ENCODE data around the gene CNTN4.
A peak's percentile ranks its signal among the peaks of the same experiment; 100 is the strongest.

CNTN4 gene

GRCh38 chr3:2114617-2115275 is 16.1 kb downstream of the CNTN4 start:
- no peaks in the 10 kb centered on the region for H3K27me3 Mint-ChIP-seq

GRCh38 chr3:2130726-2131125 is 32.1 kb downstream of the CNTN4 start:
- no peak overlapping the region for H3K27ac Mint-ChIP-seq
- H3K27me3 Mint-ChIP-seq, result no peaks in the 10 kb centered on the region
- DNase-seq, result no peak
- H3K4me1 Mint-ChIP-seq, result no peaks in the 10 kb centered on the region
- no peak overlapping the region for H3K4me3 Mint-ChIP-seq
- ATAC-seq, result no peak
- peaks cover 0 to 6% of the 10 kb centered on the region in 2 donors for H3K9me3 Mint-ChIP-seq

More at GRCh38 chr3:2114617-2115275, 16.1 kb downstream of the CNTN4 start:
- Mint-ChIP-seq H3K4me1 (no peaks in the 10 kb centered on the region), H3K9me3 (no peaks in the 10 kb centered on the region), H3K27ac (no peak overlapping the region), H3K4me3 (no peak overlapping the region)
- DNase-seq (no peak), ATAC-seq (no peak)

GRCh38 chr3:2133146-2133545 is 34.5 kb downstream of the CNTN4 start:
- Mint-ChIP-seq H3K27me3 (no peaks in the 10 kb centered on the region), H3K4me1 (no peaks in the 10 kb centered on the region), H3K4me3 (no peak overlapping the region), H3K9me3 (peaks cover 0 to 6% of the 10 kb centered on the region in 2 donors), H3K27ac (no peak overlapping the region)
- DNase-seq, result no peak
- no peak for ATAC-seq

GRCh38 chr3:2137651-2138050 is 39.0 kb downstream of the CNTN4 start:
- peaks cover 6 to 7% of the 10 kb centered on the region in 2 donors for H3K9me3 Mint-ChIP-seq
- H3K27ac Mint-ChIP-seq, result no peak overlapping the region
- no peaks in the 10 kb centered on the region for H3K4me1 Mint-ChIP-seq
- ATAC-seq (no peak), DNase-seq (no peak)
- no peak overlapping the region for H3K4me3 Mint-ChIP-seq
- no peaks in the 10 kb centered on the region for H3K27me3 Mint-ChIP-seq

- H3K4me3 Mint-ChIP-seq, result no peak overlapping the region
- H3K27me3 Mint-ChIP-seq, result no peaks in the 10 kb centered on the region
- peaks cover 0 to 7% of the 10 kb centered on the region in 2 donors for H3K9me3 Mint-ChIP-seq
- no peaks in the 10 kb centered on the region for H3K4me1 Mint-ChIP-seq
- no peak overlapping the region for H3K27ac Mint-ChIP-seq
- no peak for ATAC-seq
- DNase-seq, result no peak
Measured at GRCh38 chr3:2141482-2141881, 42.8 kb downstream of the CNTN4 start.

GRCh38 chr3:2148561-2149340 is 50.1 kb downstream of the CNTN4 start:
- ATAC-seq, result no peak
- H3K27ac Mint-ChIP-seq, result no peak overlapping the region
- no peaks in the 10 kb centered on the region for H3K4me1 Mint-ChIP-seq
- no peak for DNase-seq
- no peaks in the 10 kb centered on the region for H3K27me3 Mint-ChIP-seq
- H3K9me3 Mint-ChIP-seq, result peaks cover 6 to 8% of the 10 kb centered on the region in 2 donors
- no peak overlapping the region for H3K4me3 Mint-ChIP-seq

GRCh38 chr3:2153053-2153452 is 54.4 kb downstream of the CNTN4 start:
- Mint-ChIP-seq H3K4me3 (no peak overlapping the region), H3K27ac (no peak overlapping the region), H3K27me3 (no peaks in the 10 kb centered on the region), H3K4me1 (no peaks in the 10 kb centered on the region), H3K9me3 (peaks cover 0 to under 1% of the 10 kb centered on the region in 2 donors)
- DNase-seq, result no peak
- ATAC-seq, result no peak

- ATAC-seq (no peak), DNase-seq (no peak)
- H3K9me3 Mint-ChIP-seq, result no peaks in the 10 kb centered on the region
- no peak overlapping the region for H3K4me3 Mint-ChIP-seq
- no peak overlapping the region for H3K27ac Mint-ChIP-seq
- H3K27me3 Mint-ChIP-seq, result no peaks in the 10 kb centered on the region
- H3K4me1 Mint-ChIP-seq, result no peaks in the 10 kb centered on the region
Measured at GRCh38 chr3:2153547-2153946, 54.9 kb downstream of the CNTN4 start.

- ATAC-seq (no peak), DNase-seq (no peak)
- no peaks in the 10 kb centered on the region for H3K4me1 Mint-ChIP-seq
- H3K9me3 Mint-ChIP-seq, result no peaks in the 10 kb centered on the region
- no peak overlapping the region for H3K27ac Mint-ChIP-seq
- no peak overlapping the region for H3K4me3 Mint-ChIP-seq
- H3K27me3 Mint-ChIP-seq, result no peaks in the 10 kb centered on the region
Measured at GRCh38 chr3:2154621-2155020, 56.0 kb downstream of the CNTN4 start.

- no peak overlapping the region for H3K27ac Mint-ChIP-seq
- H3K9me3 Mint-ChIP-seq, result no peaks in the 10 kb centered on the region
Measured at GRCh38 chr3:2156244-2156847, 57.7 kb downstream of the CNTN4 start.

GRCh38 chr3:2158828-2159227 is 60.2 kb downstream of the CNTN4 start:
- H3K27me3 Mint-ChIP-seq, result no peaks in the 10 kb centered on the region

More at GRCh38 chr3:2156244-2156847, 57.7 kb downstream of the CNTN4 start:
- Mint-ChIP-seq H3K4me1 (no peaks in the 10 kb centered on the region), H3K4me3 (no peak overlapping the region), H3K27me3 (no peaks in the 10 kb centered on the region)
- DNase-seq (peak; percentile 2 to 18), ATAC-seq (peak; percentile 33)

GRCh38 chr3:2166552-2166951 is 67.9 kb downstream of the CNTN4 start:
- H3K27me3 Mint-ChIP-seq, result no peaks in the 10 kb centered on the region
- H3K4me3 Mint-ChIP-seq, result no peak overlapping the region
- no peaks in the 10 kb centered on the region for H3K4me1 Mint-ChIP-seq
- peaks cover 0 to 8% of the 10 kb centered on the region in 2 donors for H3K9me3 Mint-ChIP-seq
- DNase-seq (no peak), ATAC-seq (no peak)
- H3K27ac Mint-ChIP-seq, result no peak overlapping the region

More at GRCh38 chr3:2158828-2159227, 60.2 kb downstream of the CNTN4 start:
- Mint-ChIP-seq H3K27ac (no peak overlapping the region), H3K4me3 (no peak overlapping the region), H3K4me1 (no peaks in the 10 kb centered on the region), H3K9me3 (peaks cover 0 to 4% of the 10 kb centered on the region in 2 donors)
- DNase-seq, result no peak
- ATAC-seq, result no peak

GRCh38 chr3:2172561-2173171 is 74.0 kb downstream of the CNTN4 start:
- ATAC-seq (no peak), DNase-seq (no peak)
- H3K9me3 Mint-ChIP-seq, result peaks cover 7 to 11% of the 10 kb centered on the region in 2 donors
- H3K4me1 Mint-ChIP-seq, result no peaks in the 10 kb centered on the region
- no peaks in the 10 kb centered on the region for H3K27me3 Mint-ChIP-seq
- no peak overlapping the region for H3K27ac Mint-ChIP-seq
- no peak overlapping the region for H3K4me3 Mint-ChIP-seq

GRCh38 chr3:2180634-2181033 is 82.0 kb downstream of the CNTN4 start:
- Mint-ChIP-seq H3K27me3 (no peaks in the 10 kb centered on the region), H3K9me3 (no peaks in the 10 kb centered on the region), H3K4me3 (no peak overlapping the region), H3K4me1 (no peaks in the 10 kb centered on the region), H3K27ac (no peak overlapping the region)
- ATAC-seq (no peak), DNase-seq (no peak)

GRCh38 chr3:2198776-2199279 is 100.2 kb downstream of the CNTN4 start:
- H3K9me3 Mint-ChIP-seq, result peaks cover 0 to 6% of the 10 kb centered on the region in 2 donors
- DNase-seq (no peak), ATAC-seq (no peak)
- H3K27ac Mint-ChIP-seq, result peak overlapping the region in 1 of 2 donors; percentile 49
- H3K27me3 Mint-ChIP-seq, result no peaks in the 10 kb centered on the region
- no peak overlapping the region for H3K4me3 Mint-ChIP-seq
- no peaks in the 10 kb centered on the region for H3K4me1 Mint-ChIP-seq

Data from stimulated activated naive CD8-positive, alpha-beta T cell treated with anti-CD3 and anti-CD28 coated beads, Interleukin-15, amount 100 ng/mL, for 72 hours (primary cell).